GM21367 (cell line): ENCODE measurements around the gene CASQ2.

Source experiments
- ATAC-seq: cut with Tn5 transposase; IDR thresholded peaks from one replicate; pipeline ENCODE4 v1.9.1; 2021; ENCODE audit not compliant: unreplicated experiment

Gene CASQ2

DNA sequence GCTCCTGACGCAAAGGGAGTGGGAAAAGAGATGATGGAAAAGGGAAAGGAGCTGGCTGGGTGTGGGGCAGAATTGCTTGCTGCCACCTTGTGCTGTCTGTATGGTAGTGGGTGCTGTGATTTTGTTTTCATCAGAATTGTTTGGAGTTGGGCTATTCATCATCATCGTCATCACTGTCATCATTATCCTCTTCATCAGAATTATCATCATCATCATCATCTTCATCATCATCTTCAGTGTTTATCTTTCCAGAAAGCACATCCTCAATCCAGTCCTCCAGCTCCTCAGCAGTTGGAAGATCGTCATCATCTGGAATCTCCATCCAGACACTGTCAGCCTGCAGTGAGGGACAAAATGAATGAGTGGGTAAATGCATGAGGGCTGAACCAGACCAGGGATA lies 67.4 kb downstream of the CASQ2 start:
- ATAC-seq: no peak

GRCh38 chr1:115697619-115698018 lies 70.9 kb downstream of the CASQ2 start:
- no peak for ATAC-seq

DNA sequence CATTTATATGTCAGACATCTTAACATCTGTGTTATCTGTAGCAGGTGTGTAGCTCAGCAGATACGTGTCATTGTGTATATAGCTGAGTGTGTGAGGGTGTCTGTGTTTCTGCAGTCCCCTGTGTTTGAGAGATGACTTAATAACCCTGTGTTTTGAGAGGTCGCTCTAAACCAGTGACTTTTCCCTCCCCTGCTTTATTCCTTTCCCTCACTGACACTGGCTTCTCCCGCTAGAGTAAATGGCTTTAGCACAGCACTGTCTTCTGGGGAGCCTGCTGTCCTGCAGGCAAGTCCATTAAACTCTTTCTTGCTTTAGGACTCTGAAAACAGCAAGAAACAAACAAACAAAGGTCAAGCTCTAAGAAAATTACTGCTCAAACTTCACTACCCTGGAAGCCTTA lies 73.7 kb downstream of the CASQ2 start:
- no peak for ATAC-seq

GRCh38 chr1:115692224-115692623 lies 76.3 kb downstream of the CASQ2 start:
- ATAC-seq: no peak

- ATAC-seq: no peak
These were observed 77.5 kb downstream of the CASQ2 start for GRCh38 chr1:115690972-115691371.

GRCh38 chr1:115687744-115688143 lies 80.8 kb downstream of the CASQ2 start:
- no peak for ATAC-seq

DNA sequence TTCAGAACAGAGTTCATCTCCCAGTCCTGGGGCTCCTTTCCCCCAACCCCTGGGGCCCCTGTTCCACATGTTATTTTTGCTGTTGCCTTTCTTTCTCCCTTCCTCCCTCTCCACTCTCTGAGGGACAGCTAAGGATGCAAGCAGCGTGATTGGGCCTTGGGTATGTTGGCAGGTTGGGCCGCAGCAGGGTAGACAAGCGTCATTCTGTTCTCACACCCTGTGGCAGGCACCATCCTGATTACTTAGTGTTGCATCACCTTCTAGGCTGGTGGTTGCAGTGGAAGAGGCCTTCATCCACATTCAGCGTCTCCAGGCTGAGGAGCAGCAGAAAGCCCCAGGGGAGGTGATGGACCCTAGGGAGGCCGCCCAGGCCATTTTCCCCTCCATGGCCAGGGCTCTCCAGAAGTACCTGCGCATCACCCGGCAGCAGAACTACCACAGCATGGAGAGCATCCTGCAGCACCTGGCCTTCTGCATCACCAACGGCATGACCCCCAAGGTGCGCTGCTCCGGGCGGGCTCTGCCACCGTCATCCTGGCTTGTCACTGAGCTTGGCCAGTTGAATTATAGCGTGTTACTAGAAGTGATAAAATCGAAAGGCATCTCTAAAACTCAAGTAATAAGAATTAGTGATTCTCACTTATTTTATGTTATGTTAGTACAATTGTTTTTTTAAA lies 83.3 kb downstream of the CASQ2 start:
- ATAC-seq: no peak

GRCh38 chr1:115682792-115683191 lies 85.7 kb downstream of the CASQ2 start:
- ATAC-seq: no peak

DNA sequence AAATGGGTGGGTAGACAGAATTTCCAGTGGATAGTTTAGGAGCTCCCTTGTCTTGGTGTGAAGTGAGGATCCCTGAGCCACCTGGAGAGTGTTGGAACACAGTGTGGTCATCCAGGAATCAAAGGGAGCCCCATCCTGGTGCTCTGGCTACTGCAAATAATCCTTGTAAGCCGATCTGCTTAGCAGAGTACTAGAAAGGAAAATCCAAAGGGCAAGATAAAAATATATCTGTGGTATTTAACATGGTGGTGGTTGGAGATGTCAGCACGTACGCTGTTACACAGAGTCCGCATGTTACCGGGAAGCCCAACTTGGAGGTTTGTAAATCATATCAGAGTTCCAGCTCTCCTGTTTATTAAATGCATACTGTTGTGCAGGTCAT lies 87.8 kb downstream of the CASQ2 start:
- no peak for ATAC-seq

- ATAC-seq: no peak
These were observed 89.3 kb downstream of the CASQ2 start for GRCh38 chr1:115679141-115679611.

- ATAC-seq: no peak
These were observed 90.4 kb downstream of the CASQ2 start for GRCh38 chr1:115678141-115678540.

DNA sequence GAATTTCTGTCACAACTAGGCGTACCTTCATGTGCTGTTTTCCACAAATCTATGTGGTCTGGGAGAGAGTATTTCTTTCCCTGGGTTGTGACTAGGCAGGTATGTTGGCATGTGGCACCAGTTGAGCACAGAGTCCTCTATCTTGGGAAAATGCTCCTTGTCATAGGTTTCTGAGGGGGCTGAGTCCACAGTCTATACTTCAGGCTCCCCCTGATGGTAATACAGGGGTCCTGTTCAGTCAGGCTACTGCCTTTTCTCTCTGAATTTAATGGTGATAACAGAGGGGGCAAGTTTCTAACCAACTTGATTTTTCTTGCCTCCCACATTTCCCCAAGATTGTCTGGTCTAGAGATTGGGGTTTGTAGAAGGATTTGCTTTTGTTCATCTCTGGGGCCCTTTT lies 90.9 kb downstream of the CASQ2 start:
- ATAC-seq: no peak

DNA sequence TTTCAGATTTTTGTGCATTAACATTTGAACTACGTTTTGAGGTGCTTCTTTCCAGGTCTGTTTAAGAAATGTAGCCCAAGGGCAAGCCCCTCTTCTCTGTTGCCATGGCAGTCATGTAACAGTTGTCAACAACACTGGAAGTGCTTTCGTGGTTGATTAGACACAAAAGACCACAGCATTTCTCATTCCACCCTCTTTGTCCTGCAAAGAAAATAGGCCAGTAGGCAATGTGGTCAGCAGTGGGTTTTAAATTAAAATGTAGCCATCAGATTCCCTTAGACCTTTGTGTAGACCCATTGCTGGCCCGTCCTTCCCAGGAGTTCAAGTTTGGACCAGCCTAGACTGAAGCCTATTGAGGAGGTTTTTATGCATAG lies 91.3 kb downstream of the CASQ2 start:
- peak; percentile 62 for ATAC-seq

DNA sequence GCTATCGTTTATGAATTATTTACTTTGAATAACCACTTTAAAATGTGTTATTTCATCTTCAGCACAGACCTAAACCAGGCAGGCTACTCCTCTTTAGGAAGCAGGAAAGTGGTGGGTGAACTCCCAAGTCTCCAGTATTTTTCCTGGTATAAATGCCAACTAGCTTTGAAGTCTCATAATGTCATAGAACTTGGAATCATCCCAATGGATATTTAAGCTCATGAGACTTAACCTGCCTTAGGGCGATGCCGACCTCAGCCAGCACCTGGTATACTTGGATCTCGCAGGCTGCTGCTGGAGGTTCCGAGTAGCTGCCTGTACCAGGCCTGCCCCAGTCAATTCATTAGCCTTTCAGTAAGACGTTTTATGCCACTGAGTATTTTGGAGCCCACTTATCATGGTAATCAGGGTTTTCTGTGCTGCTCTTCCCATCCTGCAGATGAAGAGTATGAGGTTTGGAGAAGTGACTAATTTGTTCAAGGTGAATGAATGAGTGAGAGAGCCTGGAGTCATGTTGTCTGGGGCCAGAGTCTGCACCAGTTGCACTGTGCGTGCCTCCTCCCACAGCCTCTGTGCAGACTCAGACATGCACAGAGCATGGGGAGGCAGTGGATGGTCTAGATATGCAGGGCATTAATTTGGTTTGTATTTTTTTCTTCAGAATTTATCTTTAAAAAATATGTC lies 91.9 kb downstream of the CASQ2 start:
- ATAC-seq: no peak

DNA sequence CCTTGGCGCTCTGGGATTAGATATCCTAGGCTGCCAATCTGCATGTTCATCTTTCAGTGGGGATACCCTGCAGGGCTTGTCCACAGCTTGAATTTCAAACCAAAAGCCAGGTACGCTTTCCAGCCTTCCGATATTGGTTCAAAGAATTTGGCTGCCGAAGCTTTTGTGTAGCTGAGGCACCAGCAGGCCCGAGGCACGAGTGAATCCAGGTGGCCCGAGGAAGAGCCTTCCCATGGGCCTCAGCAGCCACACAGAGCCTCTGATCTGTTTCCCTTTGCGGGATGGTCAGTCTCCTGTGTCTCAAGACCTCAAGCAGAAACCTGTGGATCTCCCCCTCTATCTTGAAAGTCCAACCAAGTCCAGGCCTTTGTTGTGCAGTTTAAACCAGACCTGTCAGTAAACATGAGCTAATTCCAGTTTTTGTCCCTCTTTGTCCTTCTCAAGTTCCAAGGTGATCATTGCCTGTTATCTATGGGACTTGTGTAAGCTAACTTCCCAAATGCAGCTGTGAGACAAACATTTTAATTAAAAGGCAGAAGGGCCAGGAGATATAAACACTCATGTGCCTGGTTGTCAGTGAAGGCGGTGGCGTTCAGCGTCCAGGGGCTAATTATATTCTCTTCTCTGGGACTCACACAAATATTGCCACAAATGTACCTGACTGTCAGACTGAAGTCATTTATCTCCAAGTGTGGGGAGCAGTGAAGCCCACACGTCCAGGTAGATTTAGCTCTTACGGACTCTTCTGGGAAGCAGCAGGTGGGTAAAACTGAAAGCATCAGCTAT lies 96.1 kb downstream of the CASQ2 start:
- ATAC-seq: no peak

DNA sequence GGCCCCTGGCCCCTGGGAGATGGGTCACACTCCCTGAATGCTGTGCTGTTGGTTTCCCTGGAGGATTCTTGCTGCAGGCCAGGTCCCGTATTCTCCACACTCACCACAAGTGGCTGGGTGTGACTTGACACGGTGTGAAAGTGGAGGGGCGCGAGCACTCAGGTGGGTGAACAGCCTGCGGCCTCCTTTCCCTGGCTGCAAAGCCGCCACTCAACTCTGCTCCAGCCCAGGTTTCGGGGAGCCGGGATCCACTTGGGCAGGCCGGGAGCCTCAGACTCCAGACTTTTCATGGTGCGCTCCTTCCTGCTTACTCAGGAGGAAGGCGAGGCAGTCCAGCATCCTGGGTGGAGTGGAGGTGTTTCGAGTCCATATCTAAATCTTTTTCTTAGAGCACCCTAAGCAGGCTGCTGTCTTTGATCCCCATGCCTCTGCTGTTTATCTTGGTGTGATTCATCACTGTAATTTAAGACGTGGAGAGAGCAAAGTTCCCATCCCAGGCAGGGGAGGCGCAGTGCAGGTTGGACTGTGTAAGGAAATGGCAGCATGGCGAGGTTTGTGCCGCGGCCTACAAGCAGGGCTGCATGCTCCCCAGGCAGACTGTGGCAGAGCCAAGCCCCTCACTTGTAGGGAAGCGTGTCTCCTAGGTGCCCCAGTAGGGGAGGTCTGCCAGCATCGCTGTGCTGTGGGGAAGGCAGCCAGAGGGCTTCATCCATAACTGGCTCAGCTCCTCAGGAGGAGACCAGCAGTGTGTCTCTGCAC lies 97.2 kb downstream of the CASQ2 start:
- ATAC-seq: no peak

DNA sequence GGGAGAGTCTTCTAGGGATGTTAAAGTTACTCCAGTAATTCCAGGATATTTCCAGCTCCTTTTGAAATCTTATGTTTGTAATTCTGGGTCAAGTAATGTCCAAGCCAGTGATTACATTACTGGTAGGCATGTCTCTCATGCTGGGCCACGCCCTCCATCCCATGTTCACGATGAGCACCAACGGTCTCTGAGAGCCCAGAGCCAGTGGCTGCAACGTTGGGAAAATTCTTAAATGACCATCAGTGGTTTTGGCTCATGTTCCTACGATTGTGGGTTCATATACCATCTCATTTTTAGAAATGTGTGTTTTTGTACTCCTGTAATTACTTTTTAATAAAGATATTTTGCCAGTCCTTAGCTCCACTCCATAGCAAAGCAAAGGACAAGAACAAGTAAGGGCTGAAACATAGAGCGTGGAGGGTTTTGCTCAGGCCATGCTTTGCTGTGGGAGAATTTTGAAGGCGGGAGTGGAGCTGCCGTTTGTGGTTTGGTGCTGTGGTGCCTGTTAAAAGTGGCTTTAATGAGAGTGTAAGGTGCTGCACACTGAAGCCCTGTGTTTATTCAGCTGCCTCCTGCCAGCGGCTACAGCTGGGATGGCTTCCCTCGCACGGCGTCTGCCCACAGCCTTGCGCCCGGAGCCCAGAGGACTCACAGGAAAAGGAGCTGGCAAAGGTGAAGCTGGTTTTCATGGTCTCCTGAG lies 97.9 kb downstream of the CASQ2 start:
- no peak for ATAC-seq

GRCh38 chr1:115669886-115670285 lies 98.6 kb downstream of the CASQ2 start:
- ATAC-seq: no peak

DNA sequence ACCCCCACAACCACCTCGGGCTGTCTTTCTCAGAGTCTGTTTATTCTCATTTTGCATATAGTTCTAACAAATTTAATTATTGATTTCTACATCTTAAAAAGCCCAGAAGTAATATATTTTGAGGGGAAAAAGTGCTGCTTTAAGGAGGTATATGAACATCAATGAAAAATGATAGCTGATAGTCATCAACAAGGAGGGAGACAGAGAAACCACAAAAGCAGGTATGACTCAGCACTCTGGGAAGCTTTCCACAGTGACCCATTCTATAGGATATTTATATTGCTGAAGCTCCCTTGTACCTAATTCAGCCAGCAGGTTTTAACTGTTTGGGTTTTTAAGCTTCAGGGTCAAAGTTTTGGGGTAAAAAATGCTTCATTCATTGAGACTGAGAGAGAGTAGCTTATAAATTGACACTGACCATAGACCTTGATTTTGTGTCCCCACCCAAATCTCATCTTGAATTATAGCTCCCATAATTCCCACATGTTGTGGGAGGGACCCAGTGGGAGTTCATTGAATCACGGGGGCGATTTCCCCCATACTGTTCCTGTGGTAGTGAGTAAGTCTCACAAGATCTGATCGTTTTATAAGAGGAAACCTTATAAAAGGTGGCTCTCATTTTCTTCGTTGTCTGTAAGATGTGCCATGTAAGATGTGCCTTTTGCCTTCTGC lies 99.4 kb downstream of the CASQ2 start:
- ATAC-seq: no peak

GRCh38 chr1:115668579-115668978 lies 99.9 kb downstream of the CASQ2 start:
- no peak for ATAC-seq
